Measurements from ENCODE around the gene COL27A1. TPM values are rescaled to one million over a fixed set of nuclear protein-coding genes. Genes with fewer than 3 reads are reported as not detected.
A peak's percentile ranks its signal among the peaks of the same experiment; 100 is the strongest.

Gene COL27A1
- total and polyA plus RNA-seq, 2 experiments from 2014 or later, result 44.6 to 47.0 TPM

GRCh38 chr9:114214686-114215414, 59.5 kb downstream of the COL27A1 start:
- H3K9me2 ChIP-seq (replicated peaks; ENCODE audit: insufficient read depth), result no peaks in the 10 kb centered on the region
- H3K36me3 ChIP-seq (replicated peaks; ENCODE audit: insufficient read depth, low read depth), result no peaks in the 10 kb centered on the region
- H3K4me3 ChIP-seq, result no peak overlapping the region
- no peaks in the 10 kb centered on the region for H3K79me2 ChIP-seq
- no peak overlapping the region for H3K4me2 ChIP-seq
- H3K27me3 ChIP-seq, result no peaks in the 10 kb centered on the region
- WGBS (ENCODE audit: low lambda C conversion rate, missing lambda C conversion rate), result 88% methylated on average over 7 of the region's 7 CpGs
- no peak for TF ChIP-seq EZH2phosphoT487 (IDR thresholded peaks at IDR 0.05; ENCODE audit: low read depth, severe bottlenecking, unreplicated experiment)
- no peak for TF ChIP-seq CTCF (IDR thresholded peaks at IDR 0.05; ENCODE audit: poor library complexity)
- no peak for TF ChIP-seq EZH2 (IDR thresholded peaks at IDR 0.05; ENCODE audit: borderline replicate concordance)
- H4K20me1 ChIP-seq (ENCODE audit: insufficient read depth, poor library complexity, severe bottlenecking), result no peaks in the 10 kb centered on the region
- no peak for DNase-seq (ENCODE audit: low spot score)
- peaks cover 24% of the 10 kb centered on the region for H3K4me1 ChIP-seq (ENCODE audit: insufficient read depth)
- H3K9me3 ChIP-seq (ENCODE audit: low read depth), result no peaks in the 10 kb centered on the region
- H2AFZ ChIP-seq, result no peak overlapping the region
- H3K27ac ChIP-seq, result no peak overlapping the region

DNA sequence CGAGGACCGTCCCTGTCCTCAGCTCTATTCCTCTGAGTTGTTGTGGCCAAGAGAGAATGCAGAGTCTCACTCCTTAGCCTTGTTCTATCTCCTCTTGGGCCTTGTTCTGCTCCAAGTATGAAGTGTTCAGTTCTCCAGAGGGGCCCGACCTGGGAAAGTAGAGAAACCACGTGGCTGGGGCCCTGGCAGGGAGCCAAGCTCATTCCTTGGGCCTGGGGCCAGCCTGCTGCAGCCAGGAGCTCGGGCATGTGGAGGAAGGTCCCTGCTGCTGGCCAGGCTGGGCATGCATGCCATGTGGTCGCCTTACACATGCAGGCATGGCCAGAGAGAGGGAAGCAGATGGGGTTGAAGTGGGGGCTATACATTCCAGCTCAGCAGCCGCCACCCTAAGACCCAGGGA, 60.7 kb downstream of the COL27A1 start:
- peak overlapping the region; percentile 66 for H3K4me2 ChIP-seq
- H2AFZ ChIP-seq, result no peak overlapping the region
- peak; percentile 74 for DNase-seq (ENCODE audit: low spot score)
- no peaks in the 10 kb centered on the region for H4K20me1 ChIP-seq (ENCODE audit: insufficient read depth, poor library complexity, severe bottlenecking)
- H3K79me2 ChIP-seq, result no peaks in the 10 kb centered on the region
- H3K4me1 ChIP-seq (ENCODE audit: insufficient read depth), result peaks cover 30% of the 10 kb centered on the region
- H3K4me3 ChIP-seq, result no peak overlapping the region
- H3K9me3 ChIP-seq (ENCODE audit: low read depth), result no peaks in the 10 kb centered on the region
- WGBS (ENCODE audit: low lambda C conversion rate, missing lambda C conversion rate), result 68% methylated on average over 7 of the region's 7 CpGs
- no peaks in the 10 kb centered on the region for H3K27me3 ChIP-seq
- peak overlapping the region; percentile 76 for H3K27ac ChIP-seq
- TF ChIP-seq EZH2 (IDR thresholded peaks at IDR 0.05; ENCODE audit: borderline replicate concordance) (no peak), EZH2phosphoT487 (IDR thresholded peaks at IDR 0.05; ENCODE audit: low read depth, severe bottlenecking, unreplicated experiment) (no peak), CTCF (IDR thresholded peaks at IDR 0.05; ENCODE audit: poor library complexity) (no peak)
- H3K36me3 ChIP-seq (replicated peaks; ENCODE audit: insufficient read depth, low read depth), result no peaks in the 10 kb centered on the region
- H3K9me2 ChIP-seq (replicated peaks; ENCODE audit: insufficient read depth), result no peaks in the 10 kb centered on the region

- Histone ChIP-seq H2AFZ (no peak overlapping the region), H3K4me2 (no peak overlapping the region), H4K20me1 (ENCODE audit: insufficient read depth, poor library complexity, severe bottlenecking) (no peaks in the 10 kb centered on the region), H3K4me3 (no peak overlapping the region), H3K4me1 (ENCODE audit: insufficient read depth) (peaks cover 30% of the 10 kb centered on the region), H3K27me3 (no peaks in the 10 kb centered on the region), H3K27ac (no peak overlapping the region), H3K9me3 (ENCODE audit: low read depth) (no peaks in the 10 kb centered on the region), H3K79me2 (no peaks in the 10 kb centered on the region), H3K36me3 (replicated peaks; ENCODE audit: insufficient read depth, low read depth) (no peaks in the 10 kb centered on the region), H3K9me2 (replicated peaks; ENCODE audit: insufficient read depth) (no peaks in the 10 kb centered on the region)
- no peak for DNase-seq (ENCODE audit: low spot score)
- TF ChIP-seq EZH2 (IDR thresholded peaks at IDR 0.05; ENCODE audit: borderline replicate concordance) (no peak), EZH2phosphoT487 (IDR thresholded peaks at IDR 0.05; ENCODE audit: low read depth, severe bottlenecking, unreplicated experiment) (no peak), CTCF (IDR thresholded peaks at IDR 0.05; ENCODE audit: poor library complexity) (no peak)
- whole genome bisulfite sequencing (ENCODE audit: low lambda C conversion rate, missing lambda C conversion rate), result 95% methylated on average over 4 of the region's 4 CpGs
These were observed 61.6 kb downstream of the COL27A1 start for GRCh38 chr9:114216976-114217375.
